ENCODE measurements around the gene HSPA12B. TPM values are rescaled to one million over a fixed set of nuclear protein-coding genes. Genes with fewer than 3 reads are reported as not detected.

The HSPA12B gene
- total RNA-seq, 1 experiment from 2014 or later, result 2.7 TPM

GRCh38 chr20:3757268-3757667 is 24.8 kb downstream of the HSPA12B start:
- Histone ChIP-seq H3K4ac (ENCODE audit: low read depth, low read length) (no peak overlapping the region), H3K9me3 (ENCODE audit: control insufficient read depth, low read depth, low read length) (no peaks in the 10 kb centered on the region), H4K20me1 (ENCODE audit: control insufficient read depth, insufficient read depth, insufficient read length) (no peaks in the 10 kb centered on the region), H3K14ac (ENCODE audit: insufficient read depth, low read length) (no peak overlapping the region), H2BK12ac (ENCODE audit: insufficient read length, low read depth, low read length) (no peak overlapping the region), H3K27me3 (ENCODE audit: insufficient read depth, low read length) (no peaks in the 10 kb centered on the region), H3K79me1 (ENCODE audit: insufficient read depth, low read depth, low read length, poor library complexity, severe bottlenecking) (peaks cover 3% of the 10 kb centered on the region), H3T11ph (ENCODE audit: low read length) (no peak overlapping the region), H4K8ac (replicated peaks; ENCODE audit: insufficient read length, low read depth, low read length) (no peak overlapping the region), H4K91ac (ENCODE audit: insufficient read length, low read depth, low read length) (no peak overlapping the region), H3K79me2 (ENCODE audit: insufficient read depth, low read length) (no peaks in the 10 kb centered on the region), H2BK120ac (ENCODE audit: low read depth, low read length, poor library complexity, severe bottlenecking) (no peak overlapping the region), H3K4me2 (ENCODE audit: insufficient read depth, insufficient read length, low read length) (no peak overlapping the region), H2AFZ (ENCODE audit: low read length) (no peak overlapping the region), H3K23ac (ENCODE audit: insufficient read length, low read depth, low read length) (no peak overlapping the region), H2BK20ac (ENCODE audit: low read depth, low read length, poor library complexity, severe bottlenecking) (no peak overlapping the region), H2AK5ac (ENCODE audit: insufficient read length, low read length) (no peak overlapping the region), H3K23me2 (ENCODE audit: insufficient read length, low read depth, low read length, poor library complexity, severe bottlenecking) (peaks cover 3% of the 10 kb centered on the region), H3K27ac (ENCODE audit: insufficient read length, low read depth, low read length) (no peak overlapping the region), H2BK5ac (ENCODE audit: insufficient read length, low read length) (no peak overlapping the region), H3K18ac (ENCODE audit: insufficient read length, low read depth, low read length) (no peak overlapping the region), H2BK15ac (ENCODE audit: low read depth, low read length) (no peak overlapping the region), H4K5ac (ENCODE audit: insufficient read length, low read depth, low read length) (no peak overlapping the region), H3K4me1 (ENCODE audit: insufficient read depth, low read length) (peaks cover 2% of the 10 kb centered on the region; the same call in 1 of the 2 replicates), H3K9ac (ENCODE audit: extremely low read depth, insufficient read length, low read length) (no peak overlapping the region), H3K56ac (ENCODE audit: insufficient read length, low read depth, low read length) (no peak overlapping the region)
- WGBS (ENCODE audit: extremely low coverage, insufficient read length, low lambda C conversion rate), result no CpG with 5 or more reads among the region's 2 CpGs
- H3K4me3 Mint-ChIP-seq, result no peak overlapping the region
- no peaks in the 10 kb centered on the region for H3K9me3 Mint-ChIP-seq
- TF ChIP-seq CTCF (conservative IDR thresholded peaks at IDR 0.05), result no peak
- peaks cover 5% of the 10 kb centered on the region for H3K27me3 Mint-ChIP-seq (ENCODE audit: low read depth)
- H3K27ac Mint-ChIP-seq, result no peak overlapping the region
- DNase-seq, result no peak
- peaks cover 5 to 12% of the 10 kb centered on the region in 2 experiments for H3K4me1 Mint-ChIP-seq
- H3K36me3 Mint-ChIP-seq (ENCODE audit: insufficient read depth in 1 of 3, low read depth in 3 of 3), result peaks cover 20 to 37% (median 29%) of the 10 kb centered on the region in 3 experiments; a peak in 6 of 7 replicates

Measured in H9 (cell line).